ENCODE data around the gene GOSR2.

DNA sequence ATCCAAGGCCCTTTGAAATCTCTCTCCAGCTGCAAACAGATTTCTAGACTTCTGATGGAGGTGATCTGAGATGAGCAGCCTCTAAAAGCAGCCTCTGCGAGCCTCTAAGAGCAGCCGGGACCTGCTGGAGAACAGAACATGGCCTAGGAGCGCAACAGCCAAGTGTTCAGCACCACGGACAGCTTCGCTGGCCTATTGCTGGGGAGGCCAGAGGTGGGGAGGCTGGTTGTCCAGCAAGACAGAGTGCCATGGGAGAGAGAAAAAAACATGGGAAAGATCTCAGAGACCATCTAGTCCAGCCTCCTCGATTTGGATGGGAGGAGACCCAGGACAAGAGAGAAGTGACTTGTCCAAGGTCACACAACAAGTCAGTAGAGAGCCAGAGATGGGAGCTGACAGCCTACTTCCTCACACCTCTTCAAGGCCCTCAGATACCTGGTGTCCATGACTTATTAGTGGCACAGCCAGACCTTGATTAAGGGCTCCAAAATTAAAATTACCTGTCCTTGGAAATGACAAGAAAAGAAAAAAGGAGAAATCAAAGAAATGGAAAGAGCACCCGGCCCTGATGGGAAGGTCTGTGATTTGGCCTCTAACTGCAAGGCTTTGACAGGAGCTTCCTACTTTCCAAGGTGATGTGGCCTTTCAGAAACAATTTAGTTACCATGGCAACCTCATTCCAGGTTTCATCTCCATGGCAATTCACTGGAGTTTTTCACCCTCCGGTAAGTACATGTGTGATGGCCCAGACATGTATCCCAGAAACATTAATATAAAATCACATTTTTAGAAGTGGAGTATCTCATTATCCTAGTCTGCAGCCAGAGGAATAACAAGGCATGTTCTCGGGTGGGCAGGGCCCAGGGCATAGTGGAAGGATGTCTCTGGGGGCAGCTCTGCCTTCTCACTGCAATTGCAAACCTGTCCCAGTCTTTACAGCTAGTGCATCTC, 41.6 kb downstream of the GOSR2 start:
- TF ChIP-seq, protein P1, sequence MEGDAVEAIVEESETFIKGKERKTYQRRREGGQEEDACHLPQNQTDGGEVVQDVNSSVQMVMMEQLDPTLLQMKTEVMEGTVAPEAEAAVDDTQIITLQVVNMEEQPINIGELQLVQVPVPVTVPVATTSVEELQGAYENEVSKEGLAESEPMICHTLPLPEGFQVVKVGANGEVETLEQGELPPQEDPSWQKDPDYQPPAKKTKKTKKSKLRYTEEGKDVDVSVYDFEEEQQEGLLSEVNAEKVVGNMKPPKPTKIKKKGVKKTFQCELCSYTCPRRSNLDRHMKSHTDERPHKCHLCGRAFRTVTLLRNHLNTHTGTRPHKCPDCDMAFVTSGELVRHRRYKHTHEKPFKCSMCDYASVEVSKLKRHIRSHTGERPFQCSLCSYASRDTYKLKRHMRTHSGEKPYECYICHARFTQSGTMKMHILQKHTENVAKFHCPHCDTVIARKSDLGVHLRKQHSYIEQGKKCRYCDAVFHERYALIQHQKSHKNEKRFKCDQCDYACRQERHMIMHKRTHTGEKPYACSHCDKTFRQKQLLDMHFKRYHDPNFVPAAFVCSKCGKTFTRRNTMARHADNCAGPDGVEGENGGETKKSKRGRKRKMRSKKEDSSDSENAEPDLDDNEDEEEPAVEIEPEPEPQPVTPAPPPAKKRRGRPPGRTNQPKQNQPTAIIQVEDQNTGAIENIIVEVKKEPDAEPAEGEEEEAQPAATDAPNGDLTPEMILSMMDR (IDR thresholded peaks at IDR 0.05; ENCODE audit: control extremely low read depth in 1 of 3, insufficient read depth in 1 of 3, low read depth in 1 of 3, low read length in 3 of 3): no peak; a peak in 1 of 4 replicates
- TF ChIP-seq EZH2 (IDR thresholded peaks at IDR 0.05; ENCODE audit: low read depth, low read length, severe bottlenecking): no peak
- no peak for TF ChIP-seq SAP30 (IDR thresholded peaks at IDR 0.05; ENCODE audit: insufficient read depth, insufficient replicate concordance, low read length)
- TF ChIP-seq RAD21 (IDR thresholded peaks at IDR 0.05 in 1 of 2, conservative IDR thresholded peaks at IDR 0.05 in 1 of 2; ENCODE audit: low read depth in 2 of 2, low read length in 2 of 2): no peak
- no peak; a peak in 1 of 4 replicates for TF ChIP-seq HDAC2 (IDR thresholded peaks at IDR 0.05; ENCODE audit: borderline replicate concordance in 1 of 2, low read depth in 2 of 2, low read length in 2 of 2)
- no peak for TF ChIP-seq TBP (IDR thresholded peaks at IDR 0.05; ENCODE audit: low read depth, low read length)
- no peak for TF ChIP-seq JUN (IDR thresholded peaks at IDR 0.05; ENCODE audit: low read depth, low read length)
- TF ChIP-seq POLR2A (IDR thresholded peaks at IDR 0.05; ENCODE audit: control extremely low read depth in 1 of 2, low read depth in 2 of 2, low read length in 2 of 2): no peak
- peak in 1 of 2 experiments; percentile 57; a peak in 1 of 4 replicates for TF ChIP-seq SIN3A (conservative IDR thresholded peaks at IDR 0.05 in 1 of 2, IDR thresholded peaks at IDR 0.05 in 1 of 2; ENCODE audit: low read depth in 1 of 2, low read length in 2 of 2)
- TF ChIP-seq RFX5 (IDR thresholded peaks at IDR 0.05; ENCODE audit: borderline replicate concordance, low read depth, low read length): no peak
- TF ChIP-seq CEBPB (IDR thresholded peaks at IDR 0.05; ENCODE audit: low read depth, low read length): no peak
- TF ChIP-seq FOSL1 (IDR thresholded peaks at IDR 0.05; ENCODE audit: insufficient read depth, low read depth, low read length): no peak
